GM12878 (cell line): ENCODE data around the gene PALD1. TPM values are rescaled to one million over a fixed set of nuclear protein-coding genes. Genes with fewer than 3 reads are reported as not detected.

Experiments
- ATAC-seq: fragments of 200-7000 bp; cut with Tn5 transposase; 3 replicates; pipeline ENCODE4 v1.9.1; 2020; ENCODE audit warnings: mild to moderate bottlenecking, moderate library complexity
- BruUV-seq: library from RNA; stranded (reverse); fragments of 400-500 nt; replicated peaks from 2 replicates; lab custom pipeline; 2021; lab: Mats Ljungman, UMichigan
- CTCF ChIA-PET: fragments of 300-600 bp; sonication (Branson Sonifier 250); formaldehyde crosslinking; extraction: SDS; loops from one replicate; lab custom pipeline; 2021; ENCODE audit warnings: inconsistent platforms; lab: Yijun Ruan, JAX
- POLR2A ChIA-PET: fragments of 350-600 bp; formaldehyde crosslinking; extraction: SDS; loops from one replicate; lab custom pipeline; 2021; ENCODE audit warnings: inconsistent platforms; lab: Charles Lee
- RAD21 ChIA-PET: fragments of 300-600 bp; sonication (Branson Sonifier 250); formaldehyde crosslinking; loops from one replicate; lab custom pipeline; 2023; ENCODE audit warnings: antibody characterized with exemption; ENCODE audit not compliant: unreplicated experiment; lab: Charles Lee
- SMC1A ChIA-PET: fragments of 300-600 bp; sonication (Branson Sonifier 250); formaldehyde crosslinking; loops from one replicate; lab custom pipeline; 2023; ENCODE audit not compliant: unreplicated experiment, uncharacterized antibody; lab: Charles Lee
- DNase-seq: peaks from one replicate; pipeline ENCODE4 v3.0.0-alpha.2; 2011; ENCODE audit warnings: low read depth, low spot score
- FAIRE-seq: peaks from 3 replicates; lab custom pipeline; 2011; peaks lifted over from hg19 to GRCh38; lab: Jason Lieb, UNC
- H2AFZ ChIP-seq: 2 replicates; pipeline ENCODE4 v1.6.0; 2011; ENCODE audit warnings: low read depth, low read length, control low read depth; ENCODE audit not compliant: control insufficient read depth
- H3K27ac ChIP-seq: 2 replicates; pipeline ENCODE4 v1.5.1; 2011; ENCODE audit warnings: control low read depth; ENCODE audit not compliant: control insufficient read depth, insufficient read depth
- H3K27me3 ChIP-seq, 2 experiments: replicated peaks in 1 of 2; 2 replicates each; pipeline versions ENCODE4 v1.6.0 to v1.6.1; 2011; ENCODE audit warnings: low read length in 1 of 2; ENCODE audit not compliant: control insufficient read depth in 2 of 2, insufficient read depth in 2 of 2
- H3K36me3 ChIP-seq, 2 experiments: 2 replicates each; pipeline ENCODE4 v1.5.1; 2011; ENCODE audit warnings: low read length in 1 of 2; ENCODE audit not compliant: control insufficient read depth in 2 of 2, insufficient read depth in 2 of 2
- H3K4me1 ChIP-seq: 2 replicates; pipeline ENCODE4 v1.6.1; 2011; ENCODE audit warnings: mild to moderate bottlenecking, low read length, moderate library complexity, mixed read lengths; ENCODE audit not compliant: control insufficient read depth, insufficient read depth
- H3K4me2 ChIP-seq: 2 replicates; pipeline ENCODE4 v1.6.0; 2011; ENCODE audit warnings: control low read depth; ENCODE audit not compliant: control insufficient read depth, insufficient read depth
- H3K4me3 ChIP-seq: fragments of 200-600 bp; sonication (generic); 2 replicates; pipeline ENCODE4 v1.5.1; 2016
- H3K79me2 ChIP-seq: 2 replicates; pipeline ENCODE4 v1.6.0; 2011; ENCODE audit warnings: low read length; ENCODE audit not compliant: control insufficient read depth, insufficient read depth
- H3K9ac ChIP-seq: 2 replicates; pipeline ENCODE4 v1.8.0; 2011; ENCODE audit warnings: low read length, control low read depth, mixed read lengths; ENCODE audit not compliant: control insufficient read depth, insufficient read depth
- H3K9me3 ChIP-seq: replicated peaks from 3 replicates; pipeline ENCODE4 v1.5.1; 2011; ENCODE audit warnings: mild to moderate bottlenecking, low read length; ENCODE audit not compliant: control insufficient read depth, insufficient read depth
- H4K20me1 ChIP-seq: 2 replicates; pipeline ENCODE4 v1.6.0; 2011; ENCODE audit not compliant: control insufficient read depth, insufficient read depth
- EED ChIP-seq: sonication (generic); IDR thresholded peaks from 2 replicates; pipeline ENCODE4 v1.6.1; 2016; ENCODE audit warnings: antibody characterized with exemption, low read depth
- ESRRA ChIP-seq: IDR thresholded peaks from 2 replicates; pipeline ENCODE4 v1.6.1; 2012; ENCODE audit warnings: mild to moderate bottlenecking, low read length, improper control_type of control experiment
- HDGF ChIP-seq: fragments of 450-650 bp; IDR thresholded peaks from 2 replicates; pipeline ENCODE4 v1.6.1; 2016; ENCODE audit warnings: antibody characterized with exemption
- IKZF2 ChIP-seq, 2 experiments: fragments of 450-650 bp; IDR thresholded peaks; 2 replicates each; pipeline ENCODE4 v1.6.1; 2017; ENCODE audit warnings: mild to moderate bottlenecking in 2 of 2, moderate library complexity in 2 of 2
- NR2C2 ChIP-seq: IDR thresholded peaks from 2 replicates; pipeline ENCODE4 v1.6.1; 2011; ENCODE audit warnings: borderline replicate concordance, low read depth; ENCODE audit not compliant: control insufficient read depth, insufficient read length
- PAX8 ChIP-seq: fragments of 450-650 bp; IDR thresholded peaks from 2 replicates; pipeline ENCODE4 v1.6.1; 2017; ENCODE audit warnings: mild to moderate bottlenecking, moderate library complexity
- SMARCA5 ChIP-seq: fragments of 450-650 bp; IDR thresholded peaks from 2 replicates; pipeline ENCODE4 v1.6.1; 2017; ENCODE audit warnings: mild to moderate bottlenecking
- WGBS: methylation state at CpG from one replicate; pipeline ENCODE4 v1.1.6; 2016; ENCODE audit warnings: low lambda C conversion rate; ENCODE audit not compliant: insufficient replicate concordance, insufficient coverage; ENCODE audit errors: missing lambda C conversion rate; 5-methylcytosine and 5-hydroxymethylcytosine counted together
- in situ Hi-C: fragments of 300-500 bp; cut with MboI; formaldehyde crosslinking; loops from 9 replicates; pipeline ENCODE4 v1.14.3; 2018; ENCODE audit warnings: mixed read lengths
- intact Hi-C: fragments of 100-400 bp; cut with micrococcal nuclease; formaldehyde crosslinking; loops from one replicate; pipeline ENCODE4 v1.14.2; 2022; ENCODE audit not compliant: unreplicated experiment
- polyA plus RNA-seq, 11 experiments: library from polyadenylated mRNA; depleted of rRNA in 4 of 11; unstranded in 6 of 11; stranded (reverse) in 5 of 11; fragments of >200 nt; fragmentation: Nextera tagmentation in 4 of 11; fragmentation: Illumina TruSeq in 1 of 11; extraction: Ambion mirVana in 4 of 11; extraction: Trizol in 1 of 11; gene quantifications; 1 replicate in 1 of 11; 2 replicates in 10 of 11; pipeline versions ENCODE4 v1.2.1 to v1.2.3, GENCODE V29; 2011 to 2016; ENCODE audit warnings: inconsistent platforms in 2 of 11, missing spikeins in 2 of 11, low read depth in 1 of 11
- total RNA-seq, 4 experiments: library from RNA; depleted of rRNA in 3 of 4; stranded (reverse); fragments of >200 nt in 3 of 4; fragmentation: Illumina TruSeq in 1 of 4; extraction: Trizol in 1 of 4; gene quantifications; 2 replicates each; pipeline versions ENCODE4 v1.2.1 to v1.2.3, GENCODE V29; 2013 to 2021
- TF ChIP-seq, protein P1 (sequence below): IDR thresholded peaks from 2 replicates; pipeline ENCODE4 v1.6.1; 2011; ENCODE audit warnings: borderline replicate concordance, low read depth, mild to moderate bottlenecking, moderate library complexity, mixed read lengths, low read length; ENCODE audit not compliant: insufficient read depth; ENCODE audit errors: extremely low read length
- TF ChIP-seq, protein P2 (sequence below): fragments of 450-650 bp; formaldehyde crosslinking; IDR thresholded peaks from 2 replicates; pipeline ENCODE4 v1.4.0; 2020; ENCODE audit warnings: mild to moderate bottlenecking, moderate library complexity

Gene PALD1
- total and polyA plus RNA-seq, 10 of the 15 experiments (the other 5 are each of a cell fraction or from before 2014, with no cell fraction given), result 0.43 to 20.9 (median 9.0) TPM

- Histone ChIP-seq H3K9me3 (no peaks in the 10 kb centered on the region), H4K20me1 (no peaks in the 10 kb centered on the region), H3K79me2 (no peaks in the 10 kb centered on the region), H3K4me1 (peaks cover 22% of the 10 kb centered on the region), H2AFZ (no peak overlapping the region), H3K27ac (no peak overlapping the region), H3K4me2 (no peak overlapping the region), H3K27me3 (no peaks in the 10 kb centered on the region; a peak in 1 of 4 replicates), H3K36me3 (no peaks in the 10 kb centered on the region), H3K9ac (no peak overlapping the region), H3K4me3 (no peak overlapping the region)
- WGBS, result 34% methylated on average over 8 of the region's 8 CpGs
- DNase-seq, result no peak
- CTCF ChIA-PET, result interaction anchor here (0.5 kb wide), 1 partner anchor 131 kb away, joined by 3 read pairs; no protein-coding TSS in a partner anchor
- RAD21 ChIA-PET, result interaction anchor here (1.2 kb wide), 1 partner anchor 11 kb away, joined by 3 read pairs; no protein-coding TSS in a partner anchor
- no peak for ATAC-seq
- POLR2A ChIA-PET, result no interaction called here
- in situ Hi-C loops (no loop called here), intact Hi-C loops (no loop called here)
- SMC1A ChIA-PET, result interaction anchor here (1.3 kb wide), 1 partner anchor 41 kb away, joined by 3 read pairs; no protein-coding TSS in a partner anchor
- FAIRE-seq, result no peak
- no TSS peak for BruUV-seq
- no peak for TF ChIP-seq SMARCA5
- no peak for TF ChIP-seq NR2C2
- TF ChIP-seq HDGF, result no peak
- no peak for TF ChIP-seq PAX8
- TF ChIP-seq EED, result no peak
- no peak for TF ChIP-seq IKZF2 (IDR thresholded peaks at IDR 0.05)
- TF ChIP-seq, protein P1, sequence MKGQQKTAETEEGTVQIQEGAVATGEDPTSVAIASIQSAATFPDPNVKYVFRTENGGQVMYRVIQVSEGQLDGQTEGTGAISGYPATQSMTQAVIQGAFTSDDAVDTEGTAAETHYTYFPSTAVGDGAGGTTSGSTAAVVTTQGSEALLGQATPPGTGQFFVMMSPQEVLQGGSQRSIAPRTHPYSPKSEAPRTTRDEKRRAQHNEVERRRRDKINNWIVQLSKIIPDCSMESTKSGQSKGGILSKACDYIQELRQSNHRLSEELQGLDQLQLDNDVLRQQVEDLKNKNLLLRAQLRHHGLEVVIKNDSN, result no peak
- TF ChIP-seq ESRRA, result no peak
- TF ChIP-seq, protein P2, sequence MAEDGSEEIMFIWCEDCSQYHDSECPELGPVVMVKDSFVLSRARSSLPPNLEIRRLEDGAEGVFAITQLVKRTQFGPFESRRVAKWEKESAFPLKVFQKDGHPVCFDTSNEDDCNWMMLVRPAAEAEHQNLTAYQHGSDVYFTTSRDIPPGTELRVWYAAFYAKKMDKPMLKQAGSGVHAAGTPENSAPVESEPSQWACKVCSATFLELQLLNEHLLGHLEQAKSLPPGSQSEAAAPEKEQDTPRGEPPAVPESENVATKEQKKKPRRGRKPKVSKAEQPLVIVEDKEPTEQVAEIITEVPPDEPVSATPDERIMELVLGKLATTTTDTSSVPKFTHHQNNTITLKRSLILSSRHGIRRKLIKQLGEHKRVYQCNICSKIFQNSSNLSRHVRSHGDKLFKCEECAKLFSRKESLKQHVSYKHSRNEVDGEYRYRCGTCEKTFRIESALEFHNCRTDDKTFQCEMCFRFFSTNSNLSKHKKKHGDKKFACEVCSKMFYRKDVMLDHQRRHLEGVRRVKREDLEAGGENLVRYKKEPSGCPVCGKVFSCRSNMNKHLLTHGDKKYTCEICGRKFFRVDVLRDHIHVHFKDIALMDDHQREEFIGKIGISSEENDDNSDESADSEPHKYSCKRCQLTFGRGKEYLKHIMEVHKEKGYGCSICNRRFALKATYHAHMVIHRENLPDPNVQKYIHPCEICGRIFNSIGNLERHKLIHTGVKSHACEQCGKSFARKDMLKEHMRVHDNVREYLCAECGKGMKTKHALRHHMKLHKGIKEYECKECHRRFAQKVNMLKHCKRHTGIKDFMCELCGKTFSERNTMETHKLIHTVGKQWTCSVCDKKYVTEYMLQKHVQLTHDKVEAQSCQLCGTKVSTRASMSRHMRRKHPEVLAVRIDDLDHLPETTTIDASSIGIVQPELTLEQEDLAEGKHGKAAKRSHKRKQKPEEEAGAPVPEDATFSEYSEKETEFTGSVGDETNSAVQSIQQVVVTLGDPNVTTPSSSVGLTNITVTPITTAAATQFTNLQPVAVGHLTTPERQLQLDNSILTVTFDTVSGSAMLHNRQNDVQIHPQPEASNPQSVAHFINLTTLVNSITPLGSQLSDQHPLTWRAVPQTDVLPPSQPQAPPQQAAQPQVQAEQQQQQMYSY, result no peak
- TF ChIP-seq, all 136 proteins: peak for 0
Measured at GRCh38 chr10:70472799-70473454, 5.6 kb upstream of the PALD1 start.
